Activated T-cell treated with anti-CD3 and anti-CD28 coated beads for 48 hours (primary cell): ENCODE results near the gene RAI1.
A peak's percentile ranks its signal among the peaks of the same experiment; 100 is the strongest.

Experiments used
- DNase-seq: peaks from one replicate; pipeline ENCODE4 v3.0.0-alpha.2; 2020; ENCODE audit warnings: low read depth

RAI1 gene

GRCh38 chr17:17833658-17834357 is 152.6 kb downstream of the RAI1 start:
- no peak for DNase-seq

- no peak for DNase-seq
These were observed 153.7 kb downstream of the RAI1 start for GRCh38 chr17:17834974-17835373.

GRCh38 chr17:17835415-17836249 is 154.4 kb downstream of the RAI1 start:
- no peak for DNase-seq

DNA sequence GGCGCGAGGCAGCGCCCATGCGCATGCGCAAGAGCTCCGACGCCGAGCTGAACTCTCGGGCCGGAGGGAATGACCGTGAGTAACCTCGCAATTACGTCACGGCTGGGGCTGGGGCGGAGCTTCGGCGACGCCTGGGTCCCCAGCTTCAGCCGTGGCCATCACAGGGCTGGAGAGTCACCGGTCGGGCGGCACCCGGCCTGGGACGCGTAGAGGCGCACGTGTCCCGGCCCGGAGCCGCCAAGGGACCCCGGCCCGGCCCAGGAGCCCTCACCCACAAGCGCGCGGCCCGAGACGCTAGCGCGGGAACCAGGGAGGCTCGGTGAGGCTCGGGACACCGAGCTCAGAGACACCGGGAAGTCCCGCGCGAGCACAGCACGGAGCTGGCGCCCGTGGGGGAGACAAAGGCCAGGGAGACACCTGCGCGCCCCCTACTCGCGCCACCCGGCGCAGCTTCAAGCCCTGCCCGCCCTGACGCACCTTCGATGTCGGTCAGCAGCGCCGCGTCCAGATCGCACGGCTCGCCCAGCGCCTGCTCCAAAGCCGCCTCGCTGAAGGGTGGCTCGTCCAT is 155.1 kb downstream of the RAI1 start:
- peak; percentile 98 for DNase-seq

DNA sequence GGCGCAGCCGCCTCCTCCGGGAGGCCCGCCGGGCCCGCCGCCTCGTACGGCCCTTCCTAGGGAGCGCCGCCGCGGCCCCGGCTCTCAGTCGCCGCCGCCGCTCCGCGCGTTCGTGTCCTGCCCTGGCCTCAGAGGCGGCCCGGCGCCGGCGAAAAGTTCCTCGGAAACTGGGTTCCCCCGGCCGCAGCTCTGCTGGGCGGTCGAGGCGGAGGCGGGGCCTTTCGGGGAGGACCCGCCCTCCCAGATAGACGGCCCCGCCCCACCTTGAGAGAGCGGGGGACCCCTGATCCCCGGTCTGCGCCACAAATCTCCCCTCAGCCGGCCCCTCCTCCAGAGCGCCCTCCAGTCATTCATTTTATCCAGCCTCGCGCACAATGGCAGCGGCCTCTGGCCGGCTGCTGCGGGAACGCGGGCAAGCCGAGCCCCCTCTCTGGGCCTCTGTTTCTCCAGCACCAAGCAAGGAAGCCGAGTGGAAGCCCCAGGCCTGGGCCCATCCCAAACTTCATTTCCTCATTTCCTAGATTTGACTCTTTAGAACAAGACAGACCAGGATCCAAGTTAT is 155.6 kb downstream of the RAI1 start, which contains the start of gene SREBF1:
Gene SREBF1 (minus strand): TSS at position 169 of the 562 bp plus-strand sequence. CDS start 169 bp downstream, outside the sequence.
- peak; percentile 71 for DNase-seq

GRCh38 chr17:17837380-17837821 is 156.1 kb downstream of the RAI1 start:
- DNase-seq: no peak

DNA sequence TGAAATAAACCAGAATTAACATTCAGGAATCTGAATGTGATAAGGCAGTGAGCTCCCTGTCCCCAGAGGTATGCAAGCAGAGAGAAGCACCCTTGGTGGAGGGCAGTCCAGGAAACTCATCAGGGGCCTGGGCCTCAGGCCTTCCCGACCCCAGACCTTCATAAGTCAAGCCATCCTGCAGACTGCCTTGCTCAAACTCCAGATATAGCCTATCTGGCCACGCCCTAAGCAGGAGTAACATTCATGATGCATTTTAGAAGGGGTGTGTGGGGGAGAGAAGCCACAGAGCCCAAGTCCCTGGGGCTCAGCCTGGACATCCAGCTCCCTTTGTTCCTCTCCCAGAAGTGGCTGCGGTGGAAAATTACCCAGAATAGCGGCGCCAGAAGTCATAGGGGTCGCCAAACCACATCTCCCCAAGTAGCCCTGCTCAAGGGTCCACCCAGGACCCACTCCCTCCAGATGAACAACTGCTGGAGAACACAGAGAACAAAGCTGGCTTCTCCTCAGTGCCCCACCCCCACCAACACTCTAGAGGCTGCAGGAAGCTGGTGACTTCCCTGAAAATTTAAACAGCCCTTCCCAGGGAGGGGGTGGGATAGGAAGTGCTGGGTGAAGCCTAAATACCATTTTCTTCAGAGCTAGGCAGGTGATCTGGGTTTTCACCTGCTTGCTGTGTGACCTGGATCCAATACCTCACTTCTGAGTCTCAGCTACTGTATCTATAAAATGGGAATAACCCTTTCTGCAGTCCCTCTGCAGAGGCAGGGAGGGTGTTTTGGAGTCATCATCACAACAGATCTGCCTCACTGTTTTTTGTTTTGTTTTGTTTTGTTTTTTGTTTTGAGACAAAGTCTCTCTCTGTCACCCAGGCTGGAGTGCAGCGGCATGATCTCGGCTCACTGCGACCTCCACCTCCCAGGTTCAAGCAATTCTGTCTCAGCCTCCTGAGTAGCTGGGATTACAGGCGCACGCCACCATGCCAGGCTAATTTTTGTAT is 157.0 kb downstream of the RAI1 start:
- no peak for DNase-seq

DNA sequence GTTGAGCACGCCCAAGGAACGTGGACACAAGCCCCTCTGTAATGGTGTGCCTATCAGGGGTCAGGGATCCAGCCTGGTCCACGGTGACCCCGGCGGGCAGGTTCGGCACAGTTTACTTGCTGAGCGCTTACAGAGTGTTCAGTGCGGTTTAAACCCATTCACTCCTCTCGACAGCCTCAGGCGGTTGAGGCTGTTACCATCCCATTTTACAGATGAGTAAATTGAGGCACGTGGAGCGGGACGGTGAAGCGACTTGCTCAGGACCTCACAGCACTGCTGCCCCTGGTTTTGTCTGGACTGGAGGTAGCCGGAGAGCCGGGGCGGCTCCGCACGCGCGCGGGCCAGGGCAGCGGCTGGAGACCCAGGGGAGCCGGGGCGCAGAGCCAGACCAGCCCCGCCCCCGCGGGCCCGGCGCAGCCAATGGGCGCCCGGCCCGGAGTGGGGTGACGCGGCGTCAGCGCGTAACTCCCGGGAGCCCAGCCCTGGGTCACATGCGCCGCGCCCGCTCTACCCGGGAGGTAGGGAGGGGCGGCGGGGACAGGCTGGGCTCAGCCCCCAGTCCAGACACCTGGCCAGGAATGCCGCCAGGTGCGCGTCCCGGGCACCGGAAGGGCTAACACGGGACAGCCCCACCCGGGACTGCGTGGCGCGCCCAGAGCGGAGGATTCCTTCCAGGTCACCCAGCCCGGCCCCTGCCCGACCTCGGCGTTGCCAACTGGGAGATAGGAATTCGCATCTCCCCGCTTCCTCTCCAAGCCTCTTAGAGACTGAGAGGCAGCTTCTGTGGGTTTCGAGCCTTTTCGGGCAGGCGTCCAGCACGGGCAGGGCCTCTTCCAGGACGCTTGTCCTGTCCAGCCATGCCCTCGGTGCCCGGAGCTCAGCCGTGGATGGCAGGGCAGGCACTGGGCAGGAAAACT is 158.8 kb downstream of the RAI1 start:
- peak; percentile 86 for DNase-seq

DNA sequence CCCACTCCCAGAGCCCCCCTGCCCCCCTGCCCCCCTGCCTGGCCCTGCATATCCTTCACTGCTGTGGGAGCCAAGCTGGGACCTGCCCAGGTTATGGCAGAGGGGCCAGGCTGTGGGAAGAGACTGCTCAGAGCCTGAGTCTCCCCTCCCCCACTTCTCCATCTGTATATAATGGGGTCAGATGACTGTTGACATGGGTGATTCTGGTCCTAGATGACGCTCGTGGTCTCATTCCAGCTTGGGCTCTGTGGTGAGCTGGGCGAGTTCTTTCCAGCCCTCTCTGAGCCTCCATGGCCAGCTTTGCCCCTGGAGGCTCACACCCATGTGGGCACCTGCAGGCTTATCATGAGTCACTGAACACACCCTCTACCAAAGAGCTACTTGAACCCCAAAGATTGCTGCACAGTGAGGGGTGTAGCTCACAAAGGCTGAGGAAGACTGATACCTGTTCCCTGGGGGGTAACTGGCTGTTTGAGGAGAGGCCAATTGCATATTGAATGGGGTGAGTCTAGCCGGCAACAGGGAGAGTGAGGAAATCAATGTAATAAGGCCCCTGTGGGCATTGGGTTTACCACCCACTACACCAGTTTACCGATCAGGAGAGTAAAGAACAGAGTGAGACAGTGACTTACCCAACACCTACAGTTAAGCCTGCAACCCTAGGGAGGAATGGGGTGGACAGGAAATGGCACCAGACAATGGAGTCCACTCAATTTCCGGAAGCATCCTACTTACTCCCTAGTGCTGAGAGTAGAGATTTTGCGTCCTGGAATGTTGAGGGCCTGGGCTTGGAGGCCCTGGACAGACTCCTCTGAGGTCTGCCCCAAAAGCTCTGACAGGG is 159.7 kb downstream of the RAI1 start:
- no peak for DNase-seq

- DNase-seq: no peak
These were observed 160.4 kb downstream of the RAI1 start for GRCh38 chr17:17841601-17842025.

DNA sequence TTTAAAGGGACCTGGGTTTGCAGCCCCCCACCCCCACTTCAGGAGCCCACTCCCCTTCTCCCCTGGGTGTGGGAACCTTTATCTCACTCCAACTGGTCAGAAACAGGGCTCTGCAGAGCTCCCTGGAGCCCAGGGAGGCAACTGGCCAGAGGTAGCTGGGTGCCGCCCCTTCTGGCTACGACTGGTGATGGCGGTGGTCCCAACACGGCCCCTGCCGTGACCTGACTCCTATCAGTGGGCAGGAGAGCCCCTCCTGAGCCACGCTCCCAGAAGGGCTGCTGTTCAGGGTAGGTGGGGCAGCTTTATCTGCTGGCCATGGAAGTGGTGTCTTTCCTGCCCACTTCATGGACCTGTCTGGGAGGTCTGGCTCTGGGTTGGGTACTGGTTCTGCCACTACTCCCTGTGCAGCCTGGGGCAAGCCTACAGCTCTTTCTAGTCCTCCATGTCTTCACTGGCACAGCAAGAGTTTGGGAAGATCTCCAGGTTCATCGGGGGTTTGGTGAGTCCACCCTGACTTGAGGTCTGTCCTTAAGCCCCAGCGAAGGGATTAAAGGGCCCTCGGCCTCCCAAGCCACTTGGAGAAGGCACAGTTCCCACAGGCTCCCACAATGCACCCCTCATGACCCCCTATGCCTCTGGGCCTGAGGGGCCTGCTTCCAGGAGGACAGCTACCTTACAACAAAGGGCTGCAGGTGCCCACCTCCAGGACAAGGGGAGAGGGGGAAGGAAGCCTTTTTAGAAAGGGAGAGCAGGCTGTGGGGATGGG is 161.0 kb downstream of the RAI1 start:
- DNase-seq: no peak

DNA sequence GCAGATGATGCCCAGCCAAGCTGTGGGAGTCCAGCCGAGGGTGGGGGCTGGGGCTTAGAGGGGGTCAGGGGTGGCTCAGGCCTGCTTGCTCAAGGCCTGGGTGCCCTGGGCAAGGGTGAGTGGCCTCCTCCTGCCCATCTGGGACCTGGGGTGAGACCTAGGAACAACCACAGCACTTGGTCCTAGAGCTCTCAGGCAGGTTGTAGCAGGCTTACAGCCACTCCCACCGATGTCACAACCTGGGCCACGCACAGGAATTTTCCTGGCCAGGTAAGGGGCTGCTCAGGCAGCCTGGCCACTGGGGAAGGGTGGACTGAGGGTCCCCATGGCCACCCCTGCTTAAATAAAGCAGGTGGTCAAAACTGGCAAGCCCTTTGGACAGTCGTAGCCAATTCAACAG is 161.8 kb downstream of the RAI1 start:
- no peak for DNase-seq

- no peak for DNase-seq
These were observed 162.8 kb downstream of the RAI1 start for GRCh38 chr17:17844079-17844478.

DNA sequence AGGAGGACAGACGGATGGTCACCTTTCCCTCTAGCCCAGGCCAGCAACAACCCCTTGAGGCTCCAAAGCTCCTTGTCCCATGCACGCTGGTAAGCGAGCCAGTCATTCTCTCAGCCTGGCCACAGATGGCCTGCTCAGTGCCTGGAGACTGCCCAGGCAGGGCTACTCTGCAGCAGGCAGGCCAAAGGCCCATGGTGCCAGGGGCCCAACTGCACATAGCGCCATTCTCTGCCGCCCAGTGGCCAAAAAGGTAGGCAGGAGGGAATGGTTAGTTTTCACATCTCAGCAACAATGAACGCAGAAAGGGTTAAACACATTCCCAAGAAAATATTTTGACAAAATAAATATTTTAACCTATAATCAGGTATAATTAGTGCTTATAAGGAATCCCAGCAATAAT is 163.2 kb downstream of the RAI1 start:
- DNase-seq: no peak

DNA sequence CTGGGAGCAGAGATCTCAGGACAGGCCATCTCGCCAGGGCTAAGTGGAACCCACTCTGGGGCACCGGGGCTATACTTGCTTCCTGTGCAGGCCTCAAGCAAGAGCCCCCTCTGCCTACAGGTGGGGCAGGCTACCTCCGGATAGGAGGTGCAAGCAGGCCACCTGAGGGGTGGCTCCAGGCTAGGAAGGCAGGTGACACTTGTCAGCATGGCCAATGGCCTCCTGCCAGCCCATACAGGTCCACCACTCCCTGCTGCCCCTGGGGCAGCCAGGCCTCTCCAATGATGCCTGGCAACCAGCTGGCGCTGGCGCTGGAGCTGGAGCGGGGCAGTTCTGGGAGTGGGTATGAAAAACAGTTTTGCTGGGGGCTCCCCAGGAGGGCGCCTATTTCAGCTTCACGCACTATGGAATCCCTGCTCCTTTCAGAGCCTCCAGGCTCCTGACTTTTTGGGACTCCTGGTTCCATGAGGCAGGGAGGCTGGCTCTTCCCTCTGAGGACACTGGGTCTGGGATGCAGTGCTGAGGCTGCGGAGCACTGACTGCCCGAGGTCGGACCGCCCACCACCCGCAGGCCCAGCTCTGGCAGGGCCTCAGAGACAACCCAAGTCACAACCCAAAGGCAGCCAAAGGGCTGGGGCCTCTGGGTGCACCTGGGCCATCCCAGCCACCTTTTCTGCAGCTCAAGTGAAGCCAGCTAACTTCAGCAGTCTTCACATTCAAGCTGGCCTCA is 164.0 kb downstream of the RAI1 start:
- DNase-seq: no peak

- DNase-seq: no peak
These were observed 164.7 kb downstream of the RAI1 start for GRCh38 chr17:17846003-17846402.

GRCh38 chr17:17846645-17847044 is 165.4 kb downstream of the RAI1 start:
- no peak for DNase-seq
